GM04503 (cell line): ENCODE measurements around the gene FBXO38.

Source experiments
- DNase-seq: peaks from one replicate; pipeline ENCODE4 v3.0.0-alpha.2; 2012; ENCODE audit warnings: low read depth

FBXO38 gene, protein sequence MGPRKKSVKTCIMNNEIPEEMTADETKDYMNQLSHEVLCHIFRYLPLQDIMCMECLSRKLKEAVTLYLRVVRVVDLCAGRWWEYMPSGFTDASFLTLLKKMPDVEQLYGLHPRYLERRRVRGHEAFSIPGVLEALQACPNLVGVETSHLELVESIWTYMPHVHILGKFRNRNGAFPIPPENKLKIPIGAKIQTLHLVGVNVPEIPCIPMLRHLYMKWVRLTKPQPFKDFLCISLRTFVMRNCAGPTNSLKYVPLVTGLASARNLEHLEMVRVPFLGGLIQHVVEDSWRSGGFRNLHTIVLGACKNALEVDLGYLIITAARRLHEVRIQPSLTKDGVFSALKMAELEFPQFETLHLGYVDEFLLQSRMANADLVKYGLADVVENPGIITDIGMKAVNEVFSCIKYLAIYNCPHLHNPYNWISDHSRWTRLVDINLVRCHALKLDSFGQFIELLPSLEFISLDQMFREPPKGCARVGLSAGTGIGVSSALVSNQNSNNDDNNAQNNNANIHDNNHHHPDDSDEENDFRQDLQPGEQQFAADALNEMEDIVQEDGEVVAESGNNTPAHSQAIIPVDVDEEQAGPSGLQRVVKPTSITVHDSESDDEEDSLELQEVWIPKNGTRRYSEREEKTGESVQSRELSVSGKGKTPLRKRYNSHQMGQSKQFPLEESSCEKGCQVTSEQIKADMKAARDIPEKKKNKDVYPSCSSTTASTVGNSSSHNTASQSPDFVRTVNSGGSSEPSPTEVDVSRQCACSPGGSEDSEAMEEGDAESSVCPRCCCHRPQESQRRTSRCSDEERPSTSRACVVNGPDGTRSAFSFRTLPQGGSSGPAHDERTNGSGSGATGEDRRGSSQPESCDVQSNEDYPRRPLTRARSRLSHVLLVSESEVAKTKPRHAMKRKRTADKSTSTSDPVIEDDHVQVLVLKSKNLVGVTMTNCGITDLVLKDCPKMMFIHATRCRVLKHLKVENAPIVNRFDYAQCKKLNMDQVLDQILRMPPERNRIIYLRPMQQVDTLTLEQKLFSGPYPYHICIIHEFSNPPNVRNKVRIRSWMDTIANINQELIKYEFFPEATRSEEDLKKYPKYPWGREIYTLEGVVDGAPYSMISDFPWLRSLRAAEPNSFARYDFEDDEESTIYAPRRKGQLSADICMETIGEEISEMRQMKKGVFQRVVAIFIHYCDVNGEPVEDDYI

DNA sequence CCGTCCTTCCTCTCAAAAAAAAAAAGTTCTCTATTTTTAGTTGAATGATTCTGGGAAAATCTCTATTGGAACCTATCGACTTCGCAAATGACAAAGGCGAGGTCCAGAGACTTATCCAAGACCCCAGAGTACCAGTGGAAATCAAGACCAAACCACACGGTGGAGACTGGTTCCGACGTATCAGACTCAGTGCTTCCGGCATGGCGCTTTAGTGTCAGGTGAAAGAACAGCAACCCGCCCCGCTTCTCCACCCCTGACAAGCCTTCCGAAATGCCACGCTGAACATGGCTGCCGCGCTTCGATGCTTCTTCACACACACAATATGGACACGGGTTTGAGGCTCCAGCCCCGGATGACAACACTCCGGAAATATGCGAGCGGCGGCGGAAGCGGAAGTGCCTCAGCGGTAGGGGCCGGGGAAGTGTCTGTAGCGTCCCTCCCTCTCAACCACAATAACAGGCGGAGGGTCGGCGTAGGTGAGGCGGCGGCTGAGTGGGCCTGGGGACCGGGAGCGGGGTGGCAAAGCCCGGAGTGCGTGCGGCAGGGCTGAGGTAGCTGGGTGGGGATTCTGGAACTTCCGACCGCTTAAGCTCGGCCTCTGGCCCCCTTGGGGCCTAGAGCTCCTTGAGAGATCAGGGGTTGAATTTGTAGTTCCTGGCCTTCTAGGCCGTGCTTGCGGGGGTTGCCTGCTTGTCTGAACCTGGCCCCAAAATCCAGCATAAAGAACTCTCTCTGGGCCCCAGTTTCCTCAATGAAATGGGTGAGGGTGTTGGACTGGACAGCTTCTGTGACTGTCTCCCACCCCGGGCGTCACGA, at the start of gene FBXO38:
Gene FBXO38, plus strand, starts transcription at position 395 of the 816 bp plus-strand sequence. CDS start 10,819 bp downstream, outside the sequence.
- DNase-seq = peak; percentile 79

DNA sequence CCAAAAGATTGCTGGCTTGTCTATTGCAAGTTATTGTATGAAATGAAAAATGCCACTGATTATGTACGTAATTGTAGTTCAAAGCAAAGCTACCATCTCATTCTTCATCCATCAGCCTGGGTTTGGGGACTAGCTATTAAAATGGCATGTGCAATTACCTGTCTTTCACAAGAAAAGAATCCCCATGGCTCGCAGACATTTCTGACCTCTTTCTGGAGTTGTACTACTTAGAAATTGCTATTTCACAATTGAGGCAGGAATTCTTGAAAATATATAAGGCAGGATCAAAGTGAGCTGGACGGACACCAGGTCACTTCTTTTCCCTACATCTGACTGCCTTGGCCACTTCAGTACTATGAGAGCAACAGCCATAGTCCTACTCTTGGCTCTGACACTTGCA, 48.5 kb upstream of the FBXO38 start, which contains the start of gene SPINK9:
Gene SPINK9, plus strand, starts transcription at position 301 of the 400 bp plus-strand sequence. Its CDS starts 55 bp downstream, at position 356.
- no peak for DNase-seq

DNA sequence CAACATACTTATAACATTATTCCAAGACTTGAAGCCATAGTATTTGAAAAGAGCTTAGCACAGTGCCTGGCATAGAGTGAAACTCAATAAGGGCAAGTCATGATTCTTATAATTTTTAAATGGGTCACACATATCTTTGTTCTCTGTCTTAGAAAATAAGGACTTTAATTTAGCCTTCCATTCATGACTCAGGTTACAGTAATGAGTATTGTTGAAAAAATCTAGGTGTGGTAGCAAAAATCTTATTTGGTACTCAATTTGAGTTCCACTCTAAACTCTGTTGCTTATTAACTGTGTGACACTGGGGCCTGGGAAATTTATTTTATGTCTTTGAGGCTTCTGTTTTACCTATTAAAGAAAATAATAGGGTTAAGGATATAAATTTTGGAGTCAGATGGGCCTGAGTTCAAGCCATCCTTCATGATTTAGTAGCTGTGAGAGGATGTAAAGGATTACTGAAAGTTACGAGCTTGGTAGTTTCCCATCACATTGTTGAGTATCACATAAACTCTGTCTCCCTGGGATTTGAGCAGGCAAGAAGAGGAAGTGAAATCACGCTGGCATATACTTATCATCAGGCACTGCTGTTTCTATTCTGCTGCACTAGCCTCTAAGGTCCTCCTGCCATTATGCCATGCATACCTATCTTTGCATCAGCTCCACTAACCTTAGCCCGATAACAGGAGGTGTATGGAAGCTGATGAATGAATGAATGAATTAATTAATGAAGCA, 46.9 kb upstream of the FBXO38 start:
- DNase-seq = no peak

DNA sequence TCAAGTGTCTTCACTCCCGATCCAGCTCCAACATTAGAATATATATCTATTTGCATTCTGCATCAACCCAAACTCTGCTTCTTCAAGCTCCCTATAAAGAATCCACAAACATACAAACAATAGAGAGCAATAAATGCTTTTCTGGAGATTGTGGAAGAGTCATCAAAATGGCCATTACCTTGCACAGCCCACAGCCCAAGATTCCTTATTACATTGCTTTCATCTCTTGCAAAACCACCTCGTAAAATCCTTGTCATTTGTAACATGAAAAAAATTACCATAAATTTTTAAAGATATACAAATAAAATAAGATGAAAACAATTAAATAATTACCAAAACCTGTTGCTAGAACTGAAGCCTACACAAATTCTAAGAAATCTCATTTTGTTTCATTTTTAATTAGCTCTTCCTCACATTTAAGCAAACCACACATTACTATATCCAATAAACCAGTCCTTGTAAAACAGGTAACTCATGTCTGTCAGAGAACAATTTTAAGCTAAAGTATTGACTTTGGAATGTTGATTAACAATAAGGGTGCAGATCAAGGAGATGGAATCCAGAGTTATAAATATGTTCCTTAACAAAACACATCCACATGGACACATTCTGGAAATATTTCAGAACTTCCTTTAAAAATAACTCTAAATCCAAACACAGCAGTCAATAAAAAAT, 41.2 kb upstream of the FBXO38 start:
- no peak for DNase-seq

DNA sequence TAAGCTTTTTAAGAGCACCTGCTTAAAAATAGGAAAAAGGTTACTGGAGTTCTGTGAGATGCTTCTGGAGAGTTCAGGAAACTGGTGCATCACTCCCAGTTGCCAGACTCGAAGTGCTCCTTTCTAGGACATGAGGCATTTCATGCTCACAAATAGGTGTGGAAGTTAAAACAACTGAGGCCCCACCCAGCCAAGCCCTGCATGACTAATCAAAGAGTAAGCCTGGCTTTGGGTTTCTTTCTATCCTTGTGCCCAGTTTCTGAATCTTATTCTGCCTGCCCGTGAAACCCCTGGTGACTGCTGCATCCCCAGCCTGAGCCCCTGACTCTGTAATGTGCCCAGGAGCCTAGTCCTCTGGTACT, 40.7 kb upstream of the FBXO38 start:
- DNase-seq = no peak

DNA sequence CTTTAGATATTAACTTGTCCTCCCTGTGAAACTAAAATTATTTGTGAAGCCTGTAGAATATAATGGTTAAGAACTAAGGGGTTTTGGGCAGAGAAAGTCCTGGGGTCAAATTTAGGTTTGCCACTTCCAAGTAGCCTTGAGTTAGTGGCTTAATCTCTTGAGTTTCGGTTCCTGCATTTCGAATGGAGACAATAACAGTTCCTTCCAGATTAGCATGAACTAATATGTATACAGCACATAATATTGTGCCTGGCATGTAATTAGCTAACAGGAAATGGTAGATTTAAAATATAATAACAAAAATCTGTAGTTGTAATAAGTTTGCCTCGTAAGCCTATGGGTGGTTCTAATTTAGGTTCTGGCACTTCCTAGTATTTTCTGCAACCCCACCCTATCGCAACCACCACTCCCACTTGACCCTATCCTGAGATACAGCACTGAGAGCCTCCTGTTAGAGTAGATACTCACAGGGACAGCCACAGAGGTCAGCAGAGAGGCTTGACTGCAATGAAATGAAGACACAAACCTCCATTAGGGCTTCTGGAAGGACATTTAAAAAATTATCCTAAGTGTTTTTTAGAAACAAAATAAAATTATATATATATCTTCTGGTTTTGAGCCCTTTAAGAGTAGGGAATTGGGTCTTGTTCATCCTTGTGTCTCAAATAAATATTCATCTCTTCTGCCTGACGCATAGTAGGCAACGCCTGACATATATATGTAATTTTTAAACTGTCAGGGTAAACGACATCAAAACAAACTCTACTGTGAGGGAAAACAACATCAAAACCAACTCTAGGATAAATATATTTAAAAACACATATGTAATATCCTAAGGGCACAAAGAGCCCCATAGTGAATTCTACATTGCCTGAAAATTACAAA, 39.9 kb upstream of the FBXO38 start:
- DNase-seq = no peak

DNA sequence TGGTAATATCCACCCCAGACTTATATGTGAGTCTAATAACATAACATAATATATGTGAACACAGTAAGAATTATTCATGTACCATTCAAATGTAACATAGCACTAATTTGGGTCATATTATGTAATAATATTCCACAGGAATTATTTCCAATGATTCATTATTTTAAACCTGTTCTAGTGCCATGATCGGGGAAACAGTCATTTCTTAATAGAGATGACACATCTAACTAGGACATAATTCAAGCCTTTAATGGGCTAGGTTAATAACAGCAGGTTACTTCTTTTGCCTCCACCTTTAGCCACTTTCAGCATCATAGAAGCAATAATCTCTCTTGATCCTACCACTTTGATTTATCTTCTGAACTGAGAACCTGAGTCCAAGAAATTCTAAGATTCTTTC, 36.1 kb upstream of the FBXO38 start:
- DNase-seq = no peak

DNA sequence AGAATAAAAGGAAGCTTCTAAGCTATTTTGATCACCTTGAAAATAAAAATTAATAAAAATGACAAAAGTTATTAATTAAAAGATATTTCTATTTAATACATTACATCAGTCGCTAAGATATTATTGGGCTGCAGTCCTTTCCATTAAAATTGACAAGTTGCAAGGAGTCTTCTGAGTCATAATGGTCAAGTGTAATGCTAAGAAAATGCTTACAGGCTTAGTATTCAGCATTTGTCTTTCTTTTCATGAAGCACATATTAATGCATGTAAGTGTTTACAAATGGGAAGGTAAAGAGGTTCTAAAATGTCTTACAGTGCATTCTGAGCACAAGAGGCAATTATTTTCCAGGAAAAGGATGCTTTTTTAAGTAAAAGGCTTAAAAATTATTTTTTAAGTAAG, 31.1 kb upstream of the FBXO38 start:
- no peak for DNase-seq

DNA sequence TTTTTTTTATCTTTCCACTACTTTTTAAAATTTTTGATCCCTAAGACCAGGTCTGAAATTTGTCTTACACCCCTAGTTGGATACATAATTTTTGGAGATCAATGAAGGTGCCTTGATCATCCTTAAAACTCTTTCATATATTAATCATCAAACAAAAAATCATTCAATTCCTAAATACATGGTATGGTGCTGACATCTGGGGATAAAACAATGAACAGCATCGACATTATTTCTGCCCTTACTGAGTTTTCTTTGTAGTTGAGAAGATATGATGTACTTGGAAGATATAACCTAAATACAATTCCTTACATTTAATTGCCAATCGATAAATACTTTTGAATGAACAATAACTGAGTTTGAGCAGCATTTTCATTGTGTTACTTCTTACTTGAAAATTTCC, 30.1 kb upstream of the FBXO38 start:
- DNase-seq = no peak

DNA sequence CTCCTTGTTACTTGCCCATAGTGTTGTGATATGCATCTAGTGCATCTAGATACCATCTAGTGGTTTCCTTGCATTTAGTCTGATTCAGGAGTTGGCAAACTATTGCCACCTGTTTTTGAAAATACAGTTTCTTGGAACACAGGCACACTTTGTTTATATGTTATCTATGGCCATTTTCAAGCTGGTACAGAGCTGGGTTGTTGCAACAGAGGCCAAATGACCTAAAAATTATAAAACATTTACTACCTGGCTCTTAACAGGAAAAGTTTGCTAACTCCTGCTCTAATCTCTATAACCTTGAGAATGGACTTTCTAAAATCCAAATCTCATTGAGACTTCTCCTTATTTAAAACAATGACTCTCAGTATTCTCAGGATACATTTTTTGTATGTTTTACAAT, 19.4 kb upstream of the FBXO38 start:
- no peak for DNase-seq

DNA sequence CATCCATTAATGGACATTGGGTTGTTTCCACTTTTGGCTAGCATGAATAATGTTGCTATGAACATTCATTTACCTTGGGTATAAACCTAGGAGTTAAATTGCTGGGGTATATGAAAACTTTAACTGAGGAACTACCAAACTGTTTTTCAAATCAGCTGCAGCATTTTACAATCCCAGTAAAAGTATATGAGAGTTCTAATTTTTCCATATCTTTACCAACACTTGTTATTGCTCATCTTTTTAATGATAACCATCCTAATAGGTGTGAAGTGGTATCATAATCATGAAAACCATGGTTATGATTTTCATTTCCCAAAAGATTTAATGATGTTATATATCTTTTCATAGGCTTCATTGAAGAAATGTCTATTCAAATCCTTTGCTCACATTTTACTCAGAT, 15.5 kb upstream of the FBXO38 start:
- no peak for DNase-seq

DNA sequence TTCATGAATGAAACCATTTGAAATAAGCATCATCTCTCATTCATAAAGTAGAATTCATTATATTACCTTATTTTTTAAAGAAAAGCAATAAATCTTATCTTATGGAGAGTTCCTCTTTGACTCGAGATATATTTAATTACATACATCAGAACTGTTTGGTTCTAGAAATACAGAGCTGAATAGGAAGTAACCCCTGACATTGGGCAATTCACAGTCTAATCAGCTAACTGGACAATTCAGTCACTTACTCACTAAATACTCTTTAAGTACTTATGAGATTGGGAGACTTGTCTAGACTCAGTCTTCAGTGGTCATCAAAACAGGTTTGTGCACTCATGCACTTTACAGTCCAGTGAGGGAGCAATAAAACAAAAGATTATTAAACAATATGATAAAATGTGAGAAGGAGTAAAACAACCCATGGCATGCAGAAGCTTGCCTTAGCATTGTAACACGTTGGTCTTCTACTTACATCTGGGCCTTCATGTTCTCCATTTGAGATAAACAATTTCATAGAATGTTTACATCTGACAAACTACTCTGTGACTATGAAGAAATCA, 11.5 kb upstream of the FBXO38 start:
- no peak for DNase-seq

DNA sequence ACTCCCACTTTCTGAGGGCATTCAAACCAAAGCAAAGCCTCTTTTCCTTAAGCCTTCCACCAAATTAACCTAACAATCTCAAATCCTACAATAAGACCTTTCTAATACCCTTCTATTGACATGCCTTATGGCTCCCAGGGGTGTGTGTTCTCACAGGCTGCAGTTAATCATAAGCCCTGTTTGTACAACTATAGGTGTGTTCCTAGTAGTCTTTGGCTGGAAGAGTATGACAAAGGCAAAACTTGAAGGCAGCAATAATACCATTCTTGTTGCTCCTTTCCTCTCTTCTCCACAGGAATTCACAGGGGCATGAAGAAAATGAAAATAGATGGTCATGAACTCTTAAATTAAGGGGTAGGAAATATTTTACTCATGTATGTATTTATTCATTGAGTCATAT, 10.9 kb upstream of the FBXO38 start:
- no peak for DNase-seq

DNA sequence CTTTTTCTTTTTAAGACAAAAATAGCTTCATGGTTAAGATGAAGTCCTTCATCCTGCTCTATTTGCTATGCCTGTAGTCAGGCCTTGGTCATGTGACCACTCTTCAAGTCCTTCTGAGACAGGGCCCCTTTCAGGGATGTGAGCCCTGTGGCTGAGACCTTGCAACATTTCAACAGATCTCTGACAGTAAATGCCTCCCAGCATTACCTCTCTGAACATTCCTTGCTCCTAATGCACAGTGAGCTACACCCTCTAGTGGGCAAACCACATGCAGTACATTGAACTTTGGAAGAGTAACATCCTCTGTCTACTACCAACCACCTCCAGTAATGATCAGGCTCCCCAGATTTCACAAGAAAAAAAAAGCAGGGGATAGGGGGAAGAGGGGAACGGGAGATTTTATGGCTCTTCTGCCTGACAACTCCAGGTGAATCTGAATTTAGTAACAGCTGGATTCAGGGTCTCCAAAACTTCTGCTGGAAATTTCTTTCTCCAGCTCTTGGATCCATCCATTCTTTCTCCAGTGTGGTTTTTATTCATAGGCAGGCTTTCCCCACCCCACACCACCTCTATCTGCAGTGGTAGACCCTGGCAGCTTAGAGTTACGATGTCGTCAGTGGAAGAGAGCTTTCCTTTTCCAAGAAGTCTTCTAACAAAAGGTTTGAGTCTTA, 8.9 kb upstream of the FBXO38 start:
- DNase-seq = no peak

DNA sequence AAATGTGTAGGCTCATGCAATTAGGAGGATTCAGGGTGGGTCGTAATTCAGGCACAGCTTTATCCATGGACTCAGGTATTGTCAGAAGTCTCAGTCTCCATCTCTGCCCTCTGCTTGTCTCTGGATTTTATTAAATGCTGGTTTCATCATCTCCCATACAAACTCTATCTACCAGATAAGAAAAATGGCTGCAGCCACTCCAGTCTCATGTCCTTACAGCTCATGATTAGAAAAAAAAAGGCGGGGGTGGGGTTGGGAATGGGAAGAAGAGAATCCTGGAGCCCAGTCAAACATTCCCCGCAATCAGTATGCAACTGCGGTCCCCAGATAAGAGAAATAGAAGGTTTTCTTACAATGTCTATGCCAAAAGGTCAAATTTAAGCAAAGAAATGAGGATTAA, 7.6 kb upstream of the FBXO38 start:
- no peak for DNase-seq

DNA sequence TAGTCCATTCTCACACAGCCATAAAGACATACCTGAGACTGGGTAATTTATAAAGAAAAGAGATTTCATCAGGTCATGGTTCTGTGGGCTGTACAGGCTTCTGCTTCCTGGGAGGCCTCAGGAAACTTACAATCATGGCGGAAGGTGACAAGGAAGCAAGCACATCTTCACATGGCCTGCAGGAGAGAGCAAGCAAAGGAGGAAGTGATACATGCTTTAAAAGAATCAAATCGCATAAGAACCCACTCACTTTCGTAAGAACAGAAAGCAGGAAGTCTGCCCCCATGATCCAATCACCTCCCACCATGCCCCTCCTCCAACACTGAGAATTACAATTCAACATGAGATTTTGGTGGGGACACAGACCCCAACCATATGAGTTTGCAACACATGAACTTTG, 5.1 kb upstream of the FBXO38 start:
- DNase-seq = no peak

DNA sequence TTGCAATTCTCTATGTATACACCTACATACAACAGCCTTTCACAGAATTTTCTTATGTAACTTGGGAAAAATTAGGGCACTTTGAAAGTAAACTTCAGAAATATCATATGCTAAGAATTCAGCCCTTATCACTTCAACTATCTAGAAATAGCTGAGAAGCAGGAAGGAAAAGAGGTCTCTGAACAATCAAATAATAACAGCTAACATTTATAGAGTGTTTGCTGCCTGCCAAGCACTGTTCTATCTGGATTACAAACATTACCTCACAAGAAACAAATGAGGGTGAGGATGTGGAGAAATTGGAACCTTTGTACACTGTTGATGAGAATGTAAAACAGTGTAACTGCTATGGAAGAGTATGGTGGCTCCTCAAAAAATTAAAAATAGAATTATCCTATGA, 4.4 kb upstream of the FBXO38 start:
- DNase-seq = no peak

DNA sequence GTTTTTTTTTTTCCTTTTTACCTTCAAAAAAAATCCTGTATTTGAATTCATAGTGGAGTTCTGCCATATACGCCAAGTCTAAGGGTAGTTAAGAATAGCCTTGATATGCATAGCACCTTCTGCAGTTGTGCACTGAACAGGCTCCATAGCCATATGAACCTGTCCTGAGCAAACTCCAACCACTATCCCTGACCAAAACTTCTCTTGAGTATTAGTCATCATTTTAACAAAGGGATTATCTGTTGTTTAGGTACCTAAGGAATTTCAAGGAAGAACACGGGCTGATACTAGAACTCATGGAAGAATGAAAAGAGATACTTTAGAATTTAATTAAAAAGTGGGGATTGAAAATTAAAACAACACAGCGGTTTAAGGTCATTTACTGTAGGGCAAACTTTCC, 1.9 kb upstream of the FBXO38 start:
- DNase-seq = no peak
